ENCODE data around the gene EFCAB6.
"Not testable (repeated sequence)": the region's sequence is repeated elsewhere in the genome, so short reads cannot be mapped to it uniquely, and the experiment has no call there.

EFCAB6 gene

DNA sequence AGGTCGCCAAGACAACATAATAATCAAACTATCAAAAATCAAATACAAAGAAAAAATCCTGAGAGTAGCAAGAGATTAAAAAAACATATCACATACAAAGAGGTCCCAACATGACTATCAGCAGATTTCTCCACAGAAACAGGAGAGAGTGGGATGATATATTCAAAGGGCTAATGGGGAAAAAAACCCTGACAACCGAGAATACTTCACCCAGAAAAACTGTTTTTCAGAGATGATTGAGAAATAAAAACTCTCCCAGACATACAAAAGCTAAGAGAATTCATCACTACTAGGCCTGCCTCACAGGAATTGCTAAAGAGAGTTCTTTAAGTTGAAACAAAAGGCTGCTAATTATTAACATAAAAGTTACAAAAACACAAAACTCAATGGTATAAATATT is 108.1 kb downstream of the EFCAB6 start:
- DNase-seq: no peak

DNA sequence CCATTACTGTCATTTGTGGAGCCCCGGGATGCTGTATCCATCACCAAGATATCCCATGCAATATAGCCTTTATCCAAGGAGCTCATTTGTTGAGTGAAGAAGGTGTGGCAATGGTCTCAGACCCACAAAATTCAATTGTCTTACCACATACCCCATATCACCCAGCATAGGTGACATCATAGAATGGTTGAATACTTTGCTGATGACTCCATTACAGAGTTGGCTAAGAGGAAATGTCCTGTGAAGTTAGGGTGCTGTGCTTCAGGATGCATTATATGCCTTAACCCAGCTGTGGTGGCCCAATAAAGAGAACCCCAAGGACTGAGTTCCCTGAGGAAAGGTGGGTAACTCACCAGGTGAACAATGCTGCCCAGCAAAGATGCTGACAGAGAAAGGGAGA is 113.7 kb downstream of the EFCAB6 start:
- DNase-seq: no peak

DNA sequence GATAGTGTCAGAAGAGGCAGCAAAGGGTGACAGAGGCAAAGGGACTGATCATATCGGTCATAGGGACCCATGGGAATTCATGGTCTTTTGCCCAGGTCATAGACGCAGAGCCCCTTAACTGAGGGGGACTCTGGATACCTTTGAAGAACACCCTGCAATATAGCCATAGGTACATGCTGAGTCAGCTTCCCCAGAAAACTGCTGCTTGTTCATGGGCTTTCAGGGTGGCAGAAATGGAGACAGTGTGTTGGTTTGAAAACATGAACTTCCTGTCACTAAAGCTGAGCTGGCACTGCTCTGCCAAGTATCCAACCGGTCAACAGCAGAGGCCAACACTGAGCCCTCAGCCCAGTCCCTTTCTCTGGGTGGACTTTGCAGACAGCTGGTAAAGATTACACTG is 114.2 kb downstream of the EFCAB6 start:
- DNase-seq: no peak

DNA sequence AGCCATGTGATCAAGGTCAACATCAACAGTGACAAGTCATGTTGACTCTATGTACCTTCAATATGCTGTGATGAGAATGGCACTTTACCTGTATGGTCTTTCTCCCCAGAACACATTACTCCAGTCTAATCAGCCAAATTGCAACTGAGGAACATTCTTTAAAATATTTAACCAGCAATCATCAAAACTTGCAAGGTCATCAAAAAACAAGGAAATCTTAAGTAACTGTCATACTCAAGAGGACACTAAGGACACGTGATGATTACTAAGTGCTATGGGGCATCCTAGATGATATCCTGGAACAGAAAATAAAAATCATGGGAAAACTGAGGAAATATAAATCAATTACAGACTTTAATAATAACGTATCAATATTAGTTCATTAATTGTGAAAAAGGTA is 118.9 kb downstream of the EFCAB6 start:
- no peak for DNase-seq

DNA sequence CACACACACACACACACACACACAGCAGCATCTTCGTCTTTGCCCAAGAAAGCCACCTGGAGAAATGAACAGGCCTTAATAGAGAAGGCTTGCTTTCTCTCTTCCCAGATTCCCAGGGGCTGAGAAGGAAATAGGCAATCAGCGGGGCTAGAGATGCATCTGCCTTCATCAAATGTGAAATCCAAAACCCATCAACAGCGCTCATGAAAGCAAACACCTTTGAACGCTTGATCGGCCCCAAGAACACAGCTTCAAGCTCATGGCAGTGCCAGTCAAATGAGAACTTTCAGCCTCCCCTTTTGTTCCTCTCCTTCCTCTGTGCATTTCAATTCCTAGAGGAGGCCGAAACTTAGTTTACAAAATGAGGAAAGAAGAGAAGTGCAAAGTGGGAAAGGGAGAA is 122.7 kb downstream of the EFCAB6 start:
- DNase-seq: no peak

DNA sequence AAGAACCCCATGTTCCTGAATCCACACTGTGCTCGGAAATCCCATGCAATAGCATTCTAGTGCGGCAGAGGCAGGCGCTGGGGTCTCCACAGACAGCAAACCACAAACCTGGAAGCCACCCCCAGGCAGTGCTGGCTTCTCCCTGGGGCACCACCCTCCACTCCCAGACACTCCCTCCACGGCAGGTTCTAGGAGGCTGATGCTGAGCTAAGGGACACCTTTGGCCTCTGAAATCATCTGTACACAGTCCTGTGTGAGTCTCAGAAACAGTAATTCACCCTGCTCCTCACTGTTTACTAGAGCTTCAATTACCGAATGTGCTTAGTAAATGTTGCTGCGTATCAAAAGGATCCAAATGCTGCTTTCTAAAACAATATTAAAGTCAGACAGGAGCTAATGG is 129.3 kb downstream of the EFCAB6 start:
- DNase-seq: no peak

DNA sequence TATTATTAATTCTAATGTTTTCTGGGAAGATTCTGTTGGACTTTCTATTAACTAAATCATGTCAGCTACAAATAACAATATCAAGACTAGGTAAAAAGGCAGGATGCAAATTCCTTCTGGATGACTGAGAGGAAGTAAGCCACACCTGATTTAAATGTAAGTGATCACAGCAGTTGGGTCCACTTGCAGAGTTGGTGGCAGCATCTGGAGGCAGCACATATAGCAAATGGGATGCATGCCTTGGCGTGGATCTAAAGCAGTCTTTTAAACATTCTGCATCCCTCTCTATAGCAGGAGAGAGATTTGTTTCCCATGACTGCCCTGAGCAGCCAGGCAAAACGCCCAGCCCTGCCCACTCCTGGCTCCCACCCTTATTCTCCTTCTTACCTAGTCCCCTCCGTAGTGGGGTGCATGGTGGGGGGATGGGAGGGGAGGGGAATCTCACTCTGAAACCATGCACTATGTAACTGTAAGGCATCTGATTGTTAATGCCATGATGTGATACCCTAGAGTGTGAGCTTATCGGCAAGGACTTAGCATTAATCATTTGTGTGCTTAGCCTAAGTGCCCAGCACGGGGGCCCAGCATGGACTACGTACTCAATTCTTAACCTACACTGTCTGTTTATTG is 130.3 kb downstream of the EFCAB6 start:
- DNase-seq: no peak

DNA sequence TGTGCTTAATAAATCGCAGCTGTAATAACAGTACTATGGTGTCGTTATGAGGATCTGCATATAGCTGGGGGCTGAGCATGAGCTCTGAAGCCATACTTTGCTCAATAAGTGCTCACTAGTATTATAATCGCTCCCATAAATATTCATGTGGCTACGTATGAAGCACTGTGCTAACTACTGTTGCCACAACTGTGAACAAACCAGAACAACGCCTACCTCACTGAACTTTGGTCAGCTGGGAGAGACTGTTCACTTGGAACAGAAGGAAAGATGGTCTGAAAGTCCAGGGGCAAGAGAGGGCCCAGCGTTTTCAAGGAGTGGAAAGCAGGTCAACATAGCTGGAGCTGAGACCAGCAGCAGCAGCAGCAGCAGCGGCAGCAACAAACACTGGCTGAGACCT is 141.6 kb downstream of the EFCAB6 start:
- DNase-seq: no peak

DNA sequence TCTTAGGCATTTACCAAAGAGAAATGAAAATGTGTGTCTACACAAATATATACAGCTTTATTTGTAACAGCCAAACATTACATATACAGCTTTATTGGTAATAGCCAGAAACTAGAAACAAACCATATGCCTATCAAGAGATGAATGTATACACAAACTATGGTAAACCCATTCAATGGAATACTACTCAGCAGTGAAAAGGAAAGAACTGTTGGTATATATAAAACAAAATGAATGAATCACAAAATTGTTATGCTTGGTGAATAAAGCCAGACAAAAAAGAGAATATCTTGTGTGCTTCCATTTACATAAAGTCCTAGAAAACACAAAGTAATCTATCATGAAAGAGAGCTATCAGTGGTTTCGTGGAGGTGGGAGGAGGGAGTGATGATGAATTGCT is 142.9 kb downstream of the EFCAB6 start:
- DNase-seq: no peak

DNA sequence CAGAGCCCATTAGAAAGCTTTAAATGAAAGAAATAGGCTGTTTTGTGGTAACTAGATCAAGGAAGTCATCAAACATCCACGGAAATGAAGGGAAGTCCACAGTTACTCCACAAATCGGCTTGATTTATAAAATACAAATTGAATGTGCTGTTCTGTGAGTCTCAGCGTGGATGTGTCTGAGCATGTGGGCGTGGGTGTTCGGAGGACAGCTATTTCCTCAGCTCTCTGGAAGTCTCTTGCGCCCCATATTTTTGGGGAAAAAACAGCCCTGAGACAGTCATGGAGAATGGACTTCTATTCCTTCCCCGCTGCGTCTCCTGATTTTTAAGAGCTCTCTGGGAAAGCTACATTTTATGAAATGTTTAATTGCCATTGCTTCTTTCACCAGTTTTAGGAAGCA is 144.4 kb downstream of the EFCAB6 start:
- no peak for DNase-seq

DNA sequence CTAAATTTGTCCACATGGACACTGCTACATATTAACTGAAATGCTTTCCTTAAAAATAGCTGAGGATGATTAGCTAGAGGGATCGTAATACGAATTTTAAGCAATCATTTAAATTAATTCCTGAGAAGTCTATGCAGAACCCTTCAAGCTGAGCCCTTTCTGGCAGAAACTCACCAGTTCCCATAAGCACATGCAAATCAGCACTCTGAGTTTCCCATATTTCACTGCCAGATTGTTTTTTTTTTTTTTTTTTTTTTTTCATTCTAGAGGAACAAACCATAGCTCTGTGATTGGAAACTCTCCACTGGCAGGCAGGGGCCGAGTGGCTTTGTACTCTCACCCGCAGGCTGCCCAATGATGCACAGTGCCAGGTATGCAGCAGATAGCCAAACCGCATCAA is 145.6 kb downstream of the EFCAB6 start:
- no peak for DNase-seq

DNA sequence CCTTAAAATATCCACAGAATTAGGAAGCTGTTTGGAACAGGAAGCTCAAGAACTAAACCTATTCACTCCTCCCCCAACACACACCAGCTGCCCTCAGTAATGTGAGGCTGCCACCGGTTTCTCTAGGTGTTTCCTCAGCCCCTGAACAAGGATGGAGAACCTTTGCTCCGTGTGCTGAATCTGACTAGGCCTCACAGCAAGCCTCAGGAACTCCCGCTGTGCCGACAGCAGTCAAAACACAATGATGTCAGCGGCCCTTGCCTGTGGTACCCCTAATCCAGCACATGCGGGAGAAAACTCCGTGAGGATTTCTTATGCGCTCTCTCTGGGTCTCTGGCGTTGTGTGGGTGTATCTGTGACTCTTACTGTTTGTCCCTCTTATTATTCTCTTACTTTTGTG is 153.3 kb downstream of the EFCAB6 start:
- no peak for DNase-seq

DNA sequence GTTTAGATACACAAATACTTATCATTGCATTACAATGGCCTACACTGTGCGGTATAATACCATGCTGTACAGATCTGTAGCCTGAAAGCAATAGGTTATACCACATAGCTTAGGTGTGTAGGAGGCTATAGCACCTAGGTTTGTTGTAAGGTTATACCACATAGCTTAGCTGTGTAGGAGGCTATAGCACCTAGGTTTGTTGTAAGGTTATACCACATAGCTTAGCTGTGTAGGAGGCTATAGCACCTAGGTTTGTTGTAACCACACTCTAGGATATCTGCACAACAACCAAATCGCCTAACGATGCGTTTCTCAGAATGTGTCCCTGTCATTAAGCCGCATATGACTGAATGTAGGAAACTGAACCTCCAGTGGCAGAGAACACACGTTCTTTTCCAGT is 155.5 kb downstream of the EFCAB6 start:
- DNase-seq: not testable (repeated sequence)

DNA sequence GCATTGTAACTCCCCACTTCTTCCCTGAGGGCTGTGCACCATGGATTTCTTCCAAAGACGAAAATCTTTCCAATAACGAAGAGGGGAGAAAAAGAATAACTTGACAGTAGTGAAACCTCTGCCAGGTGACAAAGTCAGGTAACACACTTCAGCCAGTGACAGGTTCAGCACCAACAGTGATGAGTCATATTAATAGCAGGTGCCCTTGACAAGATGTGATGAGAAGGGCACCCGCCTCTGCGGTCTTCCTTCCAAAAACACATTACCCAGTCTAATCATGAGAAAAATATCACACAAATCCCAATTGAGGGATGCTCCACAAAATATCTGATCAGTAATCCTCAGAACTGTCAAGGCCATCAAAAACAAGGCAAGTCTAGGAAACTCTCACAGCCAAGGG is 157.8 kb downstream of the EFCAB6 start:
- DNase-seq: no peak

DNA sequence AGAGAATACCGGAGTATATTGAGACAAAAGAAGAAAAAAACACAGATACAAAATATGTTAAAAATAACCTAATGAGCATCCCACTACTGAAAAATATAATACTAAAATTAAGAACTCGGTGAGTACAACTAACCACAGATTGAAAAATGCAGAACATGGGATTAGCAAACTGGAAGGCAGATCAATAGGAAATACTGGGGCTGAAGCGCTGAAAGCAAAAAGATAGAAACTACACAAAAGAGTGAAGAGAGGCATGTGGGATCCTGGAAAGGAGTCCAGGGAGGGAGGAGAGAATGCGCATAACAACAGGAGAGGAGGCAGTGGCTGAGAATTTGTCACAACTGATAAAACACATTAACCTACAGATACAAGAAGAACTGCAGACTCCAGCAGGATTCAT is 159.3 kb downstream of the EFCAB6 start:
- no peak for DNase-seq

DNA sequence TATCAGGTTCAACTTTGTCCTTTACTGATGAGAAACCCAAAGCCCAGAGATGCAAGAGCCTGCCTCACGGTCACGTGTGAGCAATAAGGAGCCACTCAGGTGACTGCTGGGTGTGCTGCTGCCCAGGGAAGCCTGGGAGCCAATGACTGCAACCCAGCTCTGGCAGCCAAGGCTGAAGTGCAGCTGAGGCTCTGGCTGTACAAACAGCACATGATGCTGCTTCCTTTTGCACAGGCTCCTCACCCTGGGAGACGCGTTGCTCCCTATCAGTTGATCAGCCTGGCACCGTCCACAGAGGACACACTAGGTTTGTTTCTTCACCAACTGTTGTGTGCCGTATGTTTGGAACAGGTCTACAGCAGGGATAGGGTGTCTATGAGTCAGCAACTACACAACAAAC is 168.7 kb downstream of the EFCAB6 start:
- no peak for DNase-seq

DNA sequence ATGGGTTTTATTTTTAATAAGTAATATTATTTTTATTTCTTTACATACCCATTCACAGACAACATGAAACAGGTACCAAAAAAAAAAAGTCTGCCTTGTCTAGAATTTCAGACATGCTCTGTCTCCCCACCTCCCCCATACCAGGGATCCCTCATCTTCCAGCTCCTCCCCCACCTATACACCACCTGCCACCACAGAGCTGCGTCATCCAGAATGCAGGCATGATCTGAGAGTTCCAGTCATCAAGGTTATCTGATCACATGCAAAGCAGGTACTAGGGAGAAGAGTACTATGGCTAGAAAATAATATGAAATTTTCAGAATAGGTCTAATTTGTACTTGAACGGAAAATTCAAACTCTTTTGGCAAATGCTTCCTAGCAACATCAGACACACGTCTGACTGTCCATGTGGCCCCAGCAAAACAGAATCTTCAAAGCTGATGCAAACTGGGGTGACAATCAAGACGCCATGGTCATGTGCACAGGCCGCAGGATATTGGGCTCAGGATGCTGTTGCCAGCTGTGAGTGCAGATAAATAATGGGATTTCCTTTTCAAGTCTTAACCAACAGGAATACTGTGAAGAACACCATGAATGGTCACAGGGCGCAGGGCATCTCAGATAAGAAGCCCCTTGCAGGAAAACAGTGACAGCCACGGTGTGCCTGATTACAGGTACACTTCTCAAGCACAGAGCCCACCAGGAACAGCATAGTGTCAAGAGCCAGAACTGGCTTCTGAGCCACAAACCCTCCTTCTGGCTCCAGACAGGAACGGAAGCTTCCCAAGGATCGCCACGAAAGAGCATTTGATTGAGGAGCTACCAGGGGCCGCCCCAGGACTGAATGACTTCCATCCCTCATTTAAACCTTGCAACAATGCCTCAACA is 169.5 kb downstream of the EFCAB6 start:
- no peak for DNase-seq

DNA sequence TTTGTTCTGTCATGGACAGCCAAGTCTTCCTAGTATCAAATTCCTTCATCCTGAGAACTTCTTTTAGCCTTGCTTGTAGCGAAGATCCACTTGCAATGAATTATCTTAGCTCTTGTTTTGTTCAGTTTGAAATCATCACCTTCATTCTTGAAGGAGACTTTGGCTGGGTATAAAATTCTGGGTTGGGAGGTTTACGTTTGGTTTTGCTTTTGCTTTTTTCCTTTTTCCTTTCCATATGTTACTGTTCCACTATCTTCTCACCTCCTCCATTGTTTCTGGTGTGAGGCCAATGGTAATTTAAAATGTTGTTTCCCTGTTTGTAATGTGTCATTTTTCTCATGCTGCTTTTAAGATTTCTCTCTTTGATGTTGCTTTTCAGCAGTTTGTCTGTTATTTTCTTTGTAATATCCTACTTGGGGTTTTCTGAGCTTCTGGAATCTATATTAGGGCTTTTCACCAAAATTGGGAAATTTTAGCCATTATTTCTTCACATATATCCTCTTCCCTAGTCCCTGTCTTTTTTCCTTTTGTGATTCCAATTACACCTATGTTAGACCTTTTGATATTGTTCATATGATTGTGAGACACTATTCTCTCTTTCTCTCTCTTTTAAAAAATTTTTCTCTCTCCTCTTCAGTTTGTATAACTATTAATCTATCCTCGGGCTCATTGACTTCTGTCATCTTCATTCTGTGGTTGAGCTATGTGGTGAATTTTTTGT is 172.7 kb downstream of the EFCAB6 start:
- DNase-seq: no peak

DNA sequence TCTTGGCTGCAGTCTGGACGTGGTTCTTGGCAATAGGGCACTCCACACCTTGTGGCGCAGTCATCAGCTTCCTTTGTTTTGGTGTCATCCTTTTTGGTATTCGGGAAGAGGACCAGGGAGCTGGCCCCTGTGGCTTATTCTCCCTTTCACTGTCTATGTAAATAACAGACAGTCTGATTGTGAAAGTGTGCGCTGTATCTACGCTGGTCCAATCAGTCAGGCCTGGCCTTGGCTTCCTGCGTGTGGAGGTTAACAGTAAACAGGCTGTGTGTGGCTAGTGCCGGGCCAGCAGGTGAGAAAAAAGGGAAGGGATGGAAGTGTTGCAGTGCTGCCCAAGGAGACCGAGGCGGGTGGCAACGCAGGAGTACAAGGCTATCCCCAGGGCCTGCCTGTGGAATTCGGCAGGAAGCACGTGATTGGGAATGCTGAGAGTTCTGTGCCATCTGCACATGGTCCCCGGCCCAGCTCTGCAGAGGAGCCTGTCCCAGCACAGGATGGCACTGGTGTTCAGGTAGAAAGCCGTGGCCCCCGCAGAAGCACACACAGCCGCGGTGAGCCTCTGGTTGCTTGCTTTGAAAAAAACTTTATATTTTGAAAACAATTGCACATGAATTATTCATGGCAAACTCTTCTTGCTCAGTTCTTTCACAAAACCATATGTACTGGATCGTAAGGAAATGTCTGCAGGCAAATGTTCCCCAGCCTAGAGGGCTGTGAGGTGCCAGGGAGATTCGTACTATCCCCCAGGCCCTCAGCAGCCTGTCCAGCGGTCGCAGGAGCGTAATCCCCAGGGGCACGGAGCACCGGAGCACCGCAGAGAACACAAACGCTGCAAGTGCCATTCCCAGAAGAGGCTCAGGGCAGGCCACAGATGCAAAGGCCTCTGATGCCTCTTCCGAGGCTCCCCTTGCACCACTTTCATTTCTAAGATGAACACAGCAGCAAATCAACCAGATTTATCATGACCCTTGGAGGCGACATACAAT is 174.5 kb downstream of the EFCAB6 start:
- DNase-seq: no peak

DNA sequence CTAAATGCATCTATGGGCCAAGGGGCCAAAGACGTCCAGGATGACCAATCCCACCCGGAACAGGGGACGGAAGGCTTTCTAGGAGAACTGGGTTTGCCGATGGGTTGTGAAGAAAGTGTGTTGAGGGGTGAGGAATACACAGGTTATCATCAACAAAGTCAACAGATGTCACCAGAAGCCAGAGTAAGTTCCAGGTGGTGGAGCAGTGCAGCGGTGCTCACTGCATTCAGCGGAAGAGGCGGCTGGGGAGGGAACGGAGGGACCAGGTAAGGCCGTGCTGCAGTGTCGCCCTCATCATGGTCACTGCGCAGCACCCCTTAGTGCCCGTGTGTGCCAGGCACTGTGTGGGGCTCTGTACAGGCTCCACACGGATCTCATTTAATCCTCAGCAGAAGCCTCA is 176.0 kb downstream of the EFCAB6 start:
- DNase-seq: no peak

DNA sequence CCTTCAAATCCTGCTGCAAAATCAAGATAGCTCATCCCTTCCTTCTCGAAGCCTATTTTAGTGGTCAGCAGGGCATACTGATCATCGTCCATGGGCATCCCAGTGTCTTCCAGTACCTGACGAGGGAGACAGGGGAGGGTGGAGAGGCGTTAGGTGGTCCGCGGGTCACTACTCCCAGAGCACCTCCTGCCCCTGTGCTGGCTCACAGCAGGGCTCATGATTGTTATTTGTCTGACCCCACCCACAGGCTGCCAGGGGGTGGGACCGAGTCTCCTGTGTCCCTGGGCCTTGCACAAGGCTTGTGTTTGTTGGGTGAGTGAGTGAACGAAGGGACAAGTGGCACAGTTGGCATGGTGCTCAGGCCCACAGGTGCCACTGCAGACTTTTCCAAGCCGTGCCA is 177.0 kb downstream of the EFCAB6 start:
- no peak for DNase-seq

DNA sequence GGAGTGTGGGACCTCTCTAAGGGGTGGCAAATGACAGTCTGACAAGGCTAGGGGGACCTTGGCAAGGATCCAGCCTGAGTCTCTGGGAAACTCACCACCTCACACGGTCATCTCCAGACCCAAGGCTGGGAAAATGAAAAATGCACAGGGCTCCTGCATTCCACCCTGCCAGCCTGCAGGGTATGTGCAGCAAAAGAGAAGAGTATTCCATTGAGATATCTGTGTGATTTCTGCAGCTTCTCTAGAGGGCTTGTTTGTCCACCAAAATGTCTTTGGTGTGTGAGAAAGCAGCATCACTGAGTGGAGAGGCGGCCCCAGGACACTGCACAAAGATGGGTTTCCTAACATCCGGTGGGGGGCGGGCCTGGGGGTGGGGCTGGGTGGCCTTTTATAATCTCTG is 177.8 kb downstream of the EFCAB6 start:
- DNase-seq: no peak

Data from stimulated activated CD4-positive, alpha-beta T cell treated with anti-CD3 and anti-CD28 coated beads, Interleukin-12 subunit alpha, Interleukin-12 subunit beta, amount 100 ng/mL, for 4 hours (primary cell).